Tongue (tissue), 2 donors: ENCODE measurements around the gene UNC50. TPM values are rescaled to one million over a fixed set of nuclear protein-coding genes. Genes with fewer than 3 reads are reported as not detected.
"Not testable (repeated sequence)": the region's sequence is repeated elsewhere in the genome, so short reads cannot be mapped to it uniquely, and the experiment has no call there.

Experiments
- DNase-seq: peaks from one replicate; pipeline ENCODE4 v3.0.0-alpha.2; 2015
- total RNA-seq: library from RNA; depleted of rRNA; stranded (reverse); fragments of >200 nt; gene quantifications from one replicate; pipeline ENCODE4 v1.2.3, GENCODE V29; 2014

Gene UNC50
- total RNA-seq, 1 donor from 2014 or later, result 34.2 TPM

DNA sequence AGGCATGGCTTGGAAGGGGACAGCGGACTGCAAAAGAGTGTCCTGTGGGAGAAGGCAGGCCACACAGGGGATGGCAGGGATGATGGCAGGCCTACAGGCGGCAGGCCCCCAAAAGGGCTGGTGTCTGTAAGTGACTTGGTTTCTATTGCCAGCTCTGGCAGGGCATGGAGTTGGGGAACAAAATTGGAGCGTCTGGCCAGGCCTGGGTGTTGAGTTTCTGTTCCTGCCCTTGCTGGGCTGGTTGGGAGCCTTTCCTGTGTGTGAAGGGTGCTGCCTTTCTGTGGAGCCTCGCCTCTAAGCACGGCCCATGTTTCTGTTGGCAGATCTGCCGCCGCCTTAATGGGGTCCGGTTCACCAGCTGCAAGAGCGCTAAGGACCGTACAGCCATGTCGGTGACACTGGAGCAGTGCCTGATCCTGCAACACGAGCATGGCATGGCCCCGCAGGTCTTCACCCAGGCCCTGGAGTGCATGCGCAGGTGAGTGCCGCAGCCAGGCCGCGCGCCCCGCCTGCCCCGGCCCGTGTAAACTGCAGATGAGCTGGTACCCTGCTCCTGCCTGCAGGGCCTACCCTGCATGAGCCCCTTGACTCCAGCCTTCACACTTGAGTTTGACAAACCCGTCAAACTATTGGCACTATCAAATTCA is 31.6 kb upstream of the UNC50 start:
- DNase-seq, result no peak

GRCh38 chr2:98577313-98577712 is 31.1 kb upstream of the UNC50 start:
- no peak for DNase-seq

DNA sequence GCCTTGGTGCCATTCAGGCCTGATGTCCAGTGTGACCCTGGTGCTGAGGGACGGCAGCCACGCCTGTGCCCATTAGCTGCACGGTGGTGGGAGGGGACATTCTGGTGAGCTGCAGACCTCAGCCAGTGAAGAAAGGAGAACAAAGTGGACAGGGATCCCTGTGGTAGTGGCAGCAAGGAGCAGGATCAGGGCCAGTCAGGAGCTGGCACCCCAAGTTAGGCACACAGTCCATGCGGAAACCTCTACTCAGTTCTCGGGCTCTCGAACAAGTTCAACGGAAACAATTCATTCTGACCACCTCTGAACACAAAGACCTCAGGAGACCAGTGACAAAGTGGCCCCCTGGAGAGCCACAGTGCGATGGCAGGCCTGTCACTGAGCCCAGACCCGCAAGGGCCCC is 30.2 kb upstream of the UNC50 start:
- DNase-seq, result no peak

DNA sequence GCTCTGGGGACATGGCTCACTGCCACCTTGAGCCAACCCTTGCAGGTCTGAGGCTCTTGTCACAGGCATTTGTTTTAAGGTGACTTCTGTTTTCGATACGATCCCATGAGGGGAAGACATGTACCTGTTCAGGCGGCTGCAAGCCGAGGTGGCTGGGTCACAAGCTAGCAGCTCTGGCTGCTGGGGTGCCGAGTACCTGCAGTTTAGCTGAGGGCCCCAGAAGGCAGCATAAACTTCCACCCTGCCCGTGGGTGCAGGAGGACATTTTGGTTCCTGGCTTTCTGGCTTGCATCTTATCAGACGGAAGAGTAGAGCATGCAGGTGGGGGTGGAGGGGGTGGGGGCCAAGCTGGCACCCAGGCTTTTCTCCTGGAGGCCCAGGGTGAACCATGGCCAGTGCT is 28.5 kb upstream of the UNC50 start:
- no peak for DNase-seq

- DNase-seq, result no peak
These were observed 27.6 kb upstream of the UNC50 start for GRCh38 chr2:98580656-98581284.

GRCh38 chr2:98582523-98582922 is 25.9 kb upstream of the UNC50 start:
- no peak for DNase-seq

- DNase-seq, result no peak
These were observed 25.1 kb upstream of the UNC50 start for GRCh38 chr2:98583276-98583675.

GRCh38 chr2:98583816-98584618 is 24.4 kb upstream of the UNC50 start:
- DNase-seq, result no peak

DNA sequence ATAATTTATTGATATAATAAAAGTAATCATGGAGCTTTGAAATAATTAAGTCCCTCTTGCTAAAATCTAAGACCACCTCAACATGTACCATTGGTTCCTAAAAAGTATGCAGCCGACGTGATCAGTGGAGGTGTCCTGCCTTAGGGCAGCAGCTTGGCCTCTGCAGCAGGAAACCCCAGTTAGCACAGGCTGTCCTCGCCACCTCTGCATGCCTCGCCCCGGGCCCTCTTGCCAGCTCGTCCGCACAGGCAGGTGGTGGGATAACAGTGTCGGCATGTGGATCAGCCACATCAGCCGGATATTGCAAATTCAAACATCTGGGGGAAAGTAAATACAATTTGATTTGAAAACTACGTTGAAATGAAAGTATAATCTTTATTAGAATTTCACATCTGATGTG is 23.0 kb upstream of the UNC50 start:
- no peak for DNase-seq

GRCh38 chr2:98586551-98587140 is 21.7 kb upstream of the UNC50 start:
- no peak for DNase-seq

- no peak for DNase-seq
These were observed 19.4 kb upstream of the UNC50 start for GRCh38 chr2:98588880-98589431.

GRCh38 chr2:98589489-98589888 is 18.9 kb upstream of the UNC50 start:
- DNase-seq, result no peak

- DNase-seq, result no peak
These were observed 15.8 kb upstream of the UNC50 start for GRCh38 chr2:98592565-98592964.

- not testable (repeated sequence) for DNase-seq
These were observed 13.7 kb upstream of the UNC50 start for GRCh38 chr2:98594665-98595064.

DNA sequence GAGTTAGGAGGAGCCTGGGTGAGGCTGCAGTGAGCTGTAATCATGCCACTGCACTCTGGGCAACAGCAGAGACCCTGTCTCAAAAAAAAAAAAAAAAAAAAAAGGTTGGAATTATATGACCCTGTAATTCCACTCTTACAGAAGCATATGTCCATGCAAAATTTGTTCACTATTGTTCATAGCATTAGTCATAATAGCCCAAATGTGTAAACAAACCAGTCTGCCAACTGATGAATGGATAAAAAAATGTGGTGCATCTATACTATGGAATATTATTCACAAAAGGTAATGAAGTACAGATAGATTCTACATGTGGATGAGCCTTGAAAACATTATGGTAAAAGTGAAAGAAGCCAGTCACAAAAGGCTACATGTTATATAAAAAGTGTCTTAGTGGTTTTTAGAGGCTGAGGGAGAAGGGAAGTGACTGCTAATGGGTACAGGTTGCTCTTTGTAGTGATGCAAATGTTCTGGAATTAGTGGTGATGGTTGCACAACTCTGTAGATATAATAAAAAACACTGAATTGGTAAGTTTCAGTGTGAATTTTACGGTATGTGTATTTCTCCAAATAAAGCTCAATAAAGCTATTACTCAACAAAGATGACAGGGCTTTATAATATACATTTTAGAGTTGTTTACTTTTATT is 9.5 kb upstream of the UNC50 start:
- no peak for DNase-seq

- DNase-seq, result peak; percentile 29
These were observed 6.8 kb upstream of the UNC50 start for GRCh38 chr2:98601532-98602132.

DNA sequence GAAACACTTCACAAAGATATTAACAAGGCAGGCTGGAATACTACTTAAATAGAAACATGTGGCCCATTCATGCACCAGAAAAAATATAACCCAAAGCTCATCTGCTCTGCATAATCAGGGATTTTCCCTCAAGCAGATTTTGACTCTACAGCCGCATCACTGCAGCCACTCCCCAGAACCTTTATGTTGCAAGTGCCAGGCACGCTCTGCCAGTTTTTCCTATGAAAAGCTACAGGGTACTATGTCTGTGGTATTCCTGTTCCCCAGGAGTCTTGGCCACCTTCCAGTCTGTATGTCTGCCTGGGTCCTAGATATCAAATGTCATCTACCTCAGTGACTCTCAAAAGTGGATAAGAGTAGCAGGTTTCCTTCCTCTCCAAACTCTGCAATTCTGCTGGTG is 3.8 kb upstream of the UNC50 start:
- DNase-seq, result no peak

GRCh38 chr2:98605076-98605475 is 3.3 kb upstream of the UNC50 start:
- DNase-seq, result no peak

GRCh38 chr2:98606431-98606830 is 2.0 kb upstream of the UNC50 start:
- DNase-seq, result no peak

DNA sequence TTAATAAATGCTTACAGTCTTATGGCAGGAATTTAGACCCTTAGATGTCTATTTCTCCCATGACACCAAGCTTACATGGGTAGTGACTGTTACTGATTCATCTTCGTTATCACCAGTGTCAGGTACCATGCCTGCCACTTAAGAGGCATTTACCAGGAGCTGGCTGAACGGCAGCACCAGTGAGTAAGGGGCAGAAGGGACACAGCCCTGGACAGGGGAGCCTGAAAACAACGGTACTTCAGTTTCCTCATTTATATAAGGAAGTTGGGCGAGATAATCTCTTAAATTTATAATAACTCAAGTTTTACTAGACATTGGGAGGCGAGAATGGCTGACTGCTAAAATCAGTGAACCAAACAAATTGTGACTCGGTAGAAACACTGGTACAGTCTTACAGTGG is 1.3 kb upstream of the UNC50 start:
- DNase-seq, result no peak

GRCh38 chr2:98607741-98608115 is 661 bp upstream of the UNC50 start:
- no peak for DNase-seq
